Superior temporal gyrus (tissue), 1 donor: ENCODE data around the gene CFAP61.

Experiments
- DNase-seq: peaks from one replicate; pipeline ENCODE4 v3.0.0-alpha.2; 2016; ENCODE audit errors: extremely low spot score

The CFAP61 gene

GRCh38 chr20:20167698-20168097, 115.4 kb downstream of the CFAP61 start:
- no peak for DNase-seq

- no peak for DNase-seq
Observed at GRCh38 chr20:20173254-20173653, 120.9 kb downstream of the CFAP61 start.

DNA sequence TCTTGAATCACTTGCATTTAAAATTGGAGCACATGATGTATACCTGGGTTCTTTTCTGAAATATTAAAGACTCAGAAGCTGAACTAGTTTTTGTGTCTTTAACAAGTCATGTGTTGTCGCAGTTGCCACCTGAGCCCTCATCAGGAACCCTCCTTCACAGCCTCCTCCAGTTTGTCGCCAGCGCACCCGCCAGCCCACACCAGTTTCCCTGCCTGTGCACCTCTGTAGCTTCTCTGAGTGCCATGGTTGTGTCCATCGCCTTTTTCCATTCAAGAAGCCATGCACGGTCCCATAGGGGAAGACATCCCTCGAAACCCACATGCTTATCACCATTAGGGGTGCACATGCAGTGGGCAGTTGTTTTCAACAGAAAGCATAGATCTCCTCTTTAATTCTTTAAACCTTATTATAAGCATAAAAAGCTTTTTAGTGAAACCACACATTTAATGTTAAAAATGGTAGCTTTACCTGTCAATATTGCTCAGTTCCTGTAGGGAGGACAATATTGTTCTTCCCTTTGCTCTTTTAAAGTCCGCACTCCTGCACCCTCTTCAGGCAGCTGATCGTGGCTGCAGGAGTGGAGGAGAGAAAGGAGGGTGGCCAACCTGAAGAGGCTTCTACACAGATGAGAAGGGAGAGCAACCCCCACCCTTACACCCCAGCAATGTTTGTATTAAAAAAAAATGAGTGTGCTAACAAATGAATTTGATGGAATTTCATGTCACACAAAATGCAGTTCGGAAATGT, 121.9 kb downstream of the CFAP61 start:
- DNase-seq, result no peak

GRCh38 chr20:20181322-20181721, 129.0 kb downstream of the CFAP61 start:
- no peak for DNase-seq

- DNase-seq, result no peak
Observed at GRCh38 chr20:20184149-20184548, 131.8 kb downstream of the CFAP61 start.

- DNase-seq, result no peak
Observed at GRCh38 chr20:20184706-20185105, 132.4 kb downstream of the CFAP61 start.

DNA sequence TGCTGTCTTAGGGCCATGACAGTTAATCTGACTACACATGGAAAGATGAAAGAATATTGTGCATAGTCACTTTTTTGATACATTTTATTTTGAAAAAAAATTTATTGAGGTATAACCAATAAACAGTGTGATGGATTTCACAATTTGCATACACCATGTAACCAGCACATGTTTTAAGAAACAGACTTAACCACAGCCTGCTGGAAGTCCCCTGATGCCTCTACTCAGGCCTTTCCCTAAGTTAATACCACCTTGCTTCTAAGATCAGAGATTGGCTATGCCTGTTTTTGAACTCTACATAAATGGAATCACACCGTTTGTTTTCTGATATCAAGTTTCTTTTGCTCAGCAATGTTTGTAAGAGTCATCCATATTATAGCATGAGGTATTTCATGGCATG, 136.3 kb downstream of the CFAP61 start:
- no peak for DNase-seq

DNA sequence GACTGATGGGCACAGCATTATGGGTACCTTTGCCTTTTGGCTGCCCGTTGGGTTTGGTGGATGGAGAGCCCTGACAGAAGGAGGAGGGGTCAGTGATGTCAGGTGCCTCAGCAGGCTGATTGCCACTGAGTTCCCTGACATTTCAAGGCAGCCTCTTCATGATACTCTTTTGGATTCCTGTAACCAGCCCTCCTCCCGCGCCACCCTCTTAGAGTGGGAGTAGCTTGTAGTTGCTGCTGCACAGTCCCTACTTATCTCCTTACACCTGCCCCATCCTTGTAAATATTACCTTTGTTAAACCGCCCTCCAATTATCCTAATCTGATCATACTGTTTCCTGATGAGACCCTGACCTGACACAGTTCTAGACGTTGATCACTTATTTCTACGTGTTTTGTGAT, 140.0 kb downstream of the CFAP61 start:
- DNase-seq, result no peak

DNA sequence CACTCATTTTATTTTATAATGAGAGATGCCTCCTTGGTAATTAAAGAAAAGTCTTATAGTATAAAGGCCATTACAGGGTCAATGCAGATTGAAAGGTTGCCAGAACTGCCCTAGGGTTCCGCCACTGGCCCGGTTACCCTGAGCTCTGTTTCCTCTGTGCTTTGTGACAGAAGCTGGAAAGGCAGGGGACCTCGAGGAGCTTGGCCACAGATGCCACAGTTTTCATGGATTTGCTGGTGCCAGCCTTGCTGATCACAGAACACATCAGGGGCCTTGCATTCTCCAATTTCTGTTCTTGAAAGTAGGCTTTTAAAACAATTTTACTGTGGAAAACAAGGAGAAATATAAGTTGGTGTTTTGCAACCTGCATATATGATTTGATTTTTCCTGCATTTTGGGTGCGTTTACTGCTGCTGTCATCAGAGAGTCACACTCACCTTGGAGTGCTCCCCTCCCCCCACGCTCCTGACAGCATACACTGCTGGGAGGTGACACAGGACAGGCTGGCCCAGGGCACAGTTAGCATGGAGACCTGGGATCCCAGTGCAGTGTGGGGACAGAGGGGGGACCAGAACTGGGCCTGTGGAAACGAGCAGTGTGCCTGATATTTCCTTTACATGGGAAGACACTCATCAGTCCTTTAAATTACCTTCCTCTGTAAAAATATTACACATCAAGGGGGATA, 142.8 kb downstream of the CFAP61 start:
- DNase-seq, result no peak

- no peak for DNase-seq
Observed at GRCh38 chr20:20196610-20197009, 144.3 kb downstream of the CFAP61 start.

GRCh38 chr20:20198011-20198410, 145.7 kb downstream of the CFAP61 start:
- no peak for DNase-seq

DNA sequence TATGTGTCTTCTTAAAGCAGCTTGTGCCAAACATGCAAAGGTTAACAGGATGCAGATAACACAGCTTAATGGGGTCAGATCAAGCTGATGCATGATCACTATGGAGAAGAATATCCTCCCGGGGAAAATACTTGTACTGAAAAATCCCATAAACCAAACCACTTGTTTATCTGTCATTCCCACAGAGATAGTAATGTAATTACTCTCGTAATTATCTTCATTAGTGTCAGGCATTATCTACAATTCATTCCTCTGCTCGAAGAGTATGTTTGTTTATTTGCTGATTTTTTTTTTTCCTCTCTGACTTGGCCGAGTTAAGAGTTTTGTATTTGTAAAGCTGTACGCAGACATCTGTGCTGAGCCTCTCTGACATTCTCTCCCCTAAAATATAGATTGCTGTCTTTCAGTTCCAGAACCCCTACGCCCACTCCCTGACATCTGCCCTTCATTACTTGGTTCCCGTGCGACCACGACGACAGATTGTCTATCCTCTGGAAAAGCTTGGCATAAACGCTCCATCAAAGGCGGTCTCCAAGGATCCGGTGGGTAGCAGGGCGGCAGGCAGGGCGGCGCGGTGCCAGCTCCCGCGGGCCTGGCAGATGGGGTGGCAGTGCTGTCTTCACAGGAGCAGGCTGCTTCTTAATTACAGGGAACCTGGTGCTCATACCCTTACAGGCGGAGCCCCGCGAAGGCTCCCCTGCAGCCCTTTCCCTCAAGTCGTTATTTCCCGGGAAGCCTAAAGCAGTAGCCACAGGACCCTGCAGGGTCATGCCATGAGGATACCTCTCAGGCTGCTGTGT, 147.2 kb downstream of the CFAP61 start:
- DNase-seq, result no peak

- no peak for DNase-seq
Observed at GRCh38 chr20:20201124-20201523, 148.8 kb downstream of the CFAP61 start.

DNA sequence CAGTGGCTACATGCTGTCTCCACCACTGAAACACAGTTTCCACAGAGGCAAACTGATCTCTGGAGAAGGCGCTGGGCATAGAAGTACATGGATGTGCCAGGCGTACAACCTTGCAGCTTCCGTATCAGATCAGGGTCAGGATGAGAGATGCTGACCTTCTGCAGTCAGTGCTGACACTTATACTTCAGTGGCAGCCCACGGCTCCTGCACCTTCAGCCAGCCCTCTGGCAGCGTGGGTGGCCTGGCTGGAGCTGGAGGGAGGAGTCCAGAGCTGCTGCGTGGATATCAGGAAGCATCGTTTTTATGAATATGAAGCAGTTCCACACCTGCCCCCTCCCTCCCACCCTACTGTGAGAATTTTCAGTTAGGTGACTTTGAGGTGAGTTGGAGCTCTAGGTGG, 149.3 kb downstream of the CFAP61 start:
- DNase-seq, result no peak

- DNase-seq, result no peak
Observed at GRCh38 chr20:20202768-20203167, 150.4 kb downstream of the CFAP61 start.

- no peak for DNase-seq
Observed at GRCh38 chr20:20203784-20204183, 151.5 kb downstream of the CFAP61 start.

DNA sequence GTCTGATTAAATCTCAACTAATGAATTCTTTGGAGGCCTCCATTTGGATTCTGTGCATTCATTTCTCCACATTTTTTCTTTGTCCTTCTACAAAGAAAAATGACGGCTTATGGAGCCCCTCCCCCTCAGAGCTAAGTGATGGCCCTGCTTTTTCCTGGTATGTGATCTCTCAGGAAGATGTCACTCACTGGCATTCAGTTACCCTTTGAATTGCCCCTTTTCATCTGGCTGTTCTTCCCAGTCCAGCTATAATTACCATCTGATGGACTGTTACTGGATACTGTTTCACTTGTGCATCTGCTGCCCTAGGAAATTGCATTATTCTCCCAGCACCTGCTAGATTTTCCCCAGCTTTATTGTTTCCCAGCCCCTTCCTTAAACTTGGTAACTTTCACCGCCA, 151.9 kb downstream of the CFAP61 start:
- no peak for DNase-seq

DNA sequence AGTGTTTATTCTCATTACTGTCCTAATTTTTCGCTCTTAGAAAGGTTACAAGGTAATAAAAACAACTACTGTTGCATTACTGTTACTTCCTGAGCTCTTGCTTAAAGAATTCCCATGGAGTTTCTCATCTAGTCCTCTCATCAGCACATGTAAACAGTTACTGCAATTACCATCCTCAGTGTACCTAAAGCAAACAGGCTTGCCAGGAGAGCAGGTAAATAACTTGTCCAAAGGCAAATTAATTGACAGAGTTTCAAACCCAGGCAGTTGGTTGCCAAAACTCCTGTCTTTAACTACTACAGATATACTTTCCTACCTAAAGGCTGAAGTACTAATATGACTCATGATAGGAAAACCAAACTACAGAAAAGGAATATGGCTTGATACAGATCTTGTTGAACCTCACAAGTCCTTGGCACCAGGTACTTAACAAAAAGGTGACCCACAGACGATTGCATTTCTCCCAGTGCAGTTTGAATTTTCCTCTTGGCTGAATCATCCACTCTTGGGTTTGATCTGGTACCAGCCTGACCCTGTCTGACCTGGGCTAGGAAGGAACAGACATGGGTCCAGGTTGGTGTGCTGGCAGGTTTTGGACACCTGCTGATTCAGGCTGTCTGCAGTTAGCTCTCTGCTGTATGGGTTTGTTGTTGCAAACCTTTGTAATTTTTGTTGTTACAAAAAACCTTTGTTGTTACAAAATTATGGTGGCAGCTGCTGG, 153.0 kb downstream of the CFAP61 start:
- no peak for DNase-seq

GRCh38 chr20:20205862-20206236, 153.5 kb downstream of the CFAP61 start:
- DNase-seq, result no peak

GRCh38 chr20:20206788-20207187, 154.5 kb downstream of the CFAP61 start:
- no peak for DNase-seq

- DNase-seq, result no peak
Observed at GRCh38 chr20:20207291-20207690, 155.0 kb downstream of the CFAP61 start.

DNA sequence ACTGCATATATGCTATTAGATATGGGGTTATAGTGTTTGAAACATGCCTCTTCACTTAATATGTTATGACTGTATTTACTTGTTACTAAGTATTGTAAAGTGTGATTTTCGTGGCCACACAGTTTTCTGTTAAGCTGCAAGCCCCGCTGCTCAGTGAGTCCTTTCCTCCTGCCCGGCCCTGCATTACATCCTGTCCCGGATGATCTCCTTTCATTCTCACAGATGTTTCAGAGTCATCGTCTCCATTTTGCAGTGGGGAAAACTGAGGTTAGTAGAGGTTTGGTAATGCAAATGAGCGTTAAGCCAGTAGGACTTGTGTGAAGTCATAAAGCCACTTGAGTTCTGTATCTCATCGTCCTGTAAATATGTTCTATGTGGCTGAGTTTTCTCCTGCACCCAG, 155.5 kb downstream of the CFAP61 start:
- DNase-seq, result no peak
